ENCODE data around the gene TRIM72.

- TF ChIP-seq CTCF (IDR thresholded peaks at IDR 0.05; ENCODE audit: extremely low read depth in 1 of 2, insufficient read depth in 1 of 2, low read depth in 1 of 2, low read length in 2 of 2) (no peak), POLR2A (IDR thresholded peaks at IDR 0.05; ENCODE audit: low read depth, low read length) (no peak), JUN (IDR thresholded peaks at IDR 0.05; ENCODE audit: borderline replicate concordance, insufficient read depth, insufficient read length, low read depth) (no peak), MYC (IDR thresholded peaks at IDR 0.05; ENCODE audit: low read depth, low read length) (no peak)
Observed at GRCh38 chr16:31256466-31256865, 42.5 kb downstream of the TRIM72 start.

Data from endothelial cell of umbilical vein (primary cell).